HepG2 (cell line): ENCODE data around the gene OS9. TPM values are rescaled to one million over a fixed set of nuclear protein-coding genes. Genes with fewer than 3 reads are reported as not detected.

ENCODE experiments used
- ATAC-seq: fragments of 200-7000 bp; cut with Tn5 transposase; 3 replicates; pipeline ENCODE4 v1.9.1; 2020; ENCODE audit warnings: mild to moderate bottlenecking, moderate library complexity
- BruUV-seq: library from RNA; stranded (reverse); fragments of 400-500 nt; replicated peaks from 2 replicates; lab custom pipeline; 2021; lab: Mats Ljungman, UMichigan
- CTCF ChIA-PET: fragments of 300-600 bp; formaldehyde crosslinking; extraction: SDS; loops from one replicate; lab custom pipeline; 2021; ENCODE audit warnings: low total read pairs, inconsistent platforms, low intra/inter-chr PET ratio; lab: Yijun Ruan, JAX
- POLR2A ChIA-PET: fragments of 350-600 bp; sonication (Branson Sonifier 250); formaldehyde crosslinking; loops from one replicate; lab custom pipeline; 2020; ENCODE audit warnings: antibody characterized with exemption, inconsistent platforms; lab: Yijun Ruan, JAX
- DNase-seq: peaks from one replicate; pipeline ENCODE4 v3.0.0-alpha.2; 2015; ENCODE audit warnings: low spot score
- FAIRE-seq: peaks from 3 replicates; lab custom pipeline; 2011; peaks lifted over from hg19 to GRCh38; lab: Jason Lieb, UNC
- H2AFZ ChIP-seq: one replicate; pipeline ENCODE4 v1.6.1; 2011; ENCODE audit warnings: low read length, inconsistent platforms
- H3K27ac ChIP-seq: fragments of 300-600 bp; 3 replicates; pipeline ENCODE4 v1.8.0; 2011; ENCODE audit warnings: mixed run types, mild to moderate bottlenecking, mixed read lengths, low read length, inconsistent platforms; ENCODE audit not compliant: insufficient read depth; ENCODE audit errors: extremely low read length
- H3K27me3 ChIP-seq, 2 experiments: fragments of 200-600 bp in 1 of 2; 2 replicates in 1 of 2; 3 replicates in 1 of 2; pipeline versions ENCODE4 v1.6.0 to v1.8.0; 2011; ENCODE audit warnings: low read length in 2 of 2, mild to moderate bottlenecking in 2 of 2, moderate library complexity in 2 of 2, inconsistent platforms in 1 of 2; ENCODE audit not compliant: insufficient read depth in 2 of 2, control insufficient read depth in 1 of 2
- H3K36me3 ChIP-seq, 2 experiments: fragments of 200-600 bp in 1 of 2; replicated peaks in 1 of 2; 2 replicates in 1 of 2; 3 replicates in 1 of 2; pipeline versions ENCODE4 v1.5.1 to v1.8.0; 2011; ENCODE audit warnings: low read length in 2 of 2, inconsistent platforms in 1 of 2; ENCODE audit not compliant: insufficient read depth in 2 of 2, control insufficient read depth in 1 of 2
- H3K4me1 ChIP-seq: 2 replicates; pipeline ENCODE4 v1.5.1; 2012; ENCODE audit warnings: low read length, inconsistent platforms; ENCODE audit not compliant: insufficient read depth
- H3K4me2 ChIP-seq: 2 replicates; pipeline ENCODE4 v1.6.0; 2011; ENCODE audit warnings: low read depth, low read length, inconsistent platforms
- H3K4me3 ChIP-seq, 3 experiments: fragments of 200-600 bp in 1 of 3; sonication (generic), shearing (Covaris generic) in 1 of 3; replicated peaks in 1 of 3; 2 replicates each; pipeline ENCODE4 v1.5.1; 2011 to 2016; ENCODE audit warnings: low read length in 3 of 3, inconsistent platforms in 2 of 3, low read depth in 2 of 3, mild to moderate bottlenecking in 2 of 3, control low read depth in 1 of 3, mixed read lengths in 1 of 3; ENCODE audit not compliant: insufficient read depth in 1 of 3
- H3K79me2 ChIP-seq: one replicate; pipeline ENCODE4 v1.6.1; 2011; ENCODE audit warnings: low read length, inconsistent platforms; ENCODE audit not compliant: insufficient read depth
- H3K9ac ChIP-seq: 2 replicates; pipeline ENCODE4 v1.6.0; 2011; ENCODE audit warnings: mild to moderate bottlenecking, low read depth, low read length, inconsistent platforms; ENCODE audit not compliant: insufficient read depth
- H3K9me3 ChIP-seq: 2 replicates; pipeline ENCODE4 v1.5.1; 2012; ENCODE audit warnings: mild to moderate bottlenecking, low read length
- H4K20me1 ChIP-seq: 2 replicates; pipeline ENCODE4 v1.6.0; 2011; ENCODE audit warnings: inconsistent platforms, mild to moderate bottlenecking, low read length, moderate library complexity; ENCODE audit not compliant: insufficient read depth
- CTCF ChIP-seq: sonication (generic); formaldehyde crosslinking; IDR thresholded peaks from 2 replicates; pipeline ENCODE4 v1.5.0; 2020; ENCODE audit warnings: mild to moderate bottlenecking, missing genetic modification reagents, moderate library complexity
- HNRNPLL ChIP-seq: fragments of 200-400 bp; formaldehyde crosslinking; IDR thresholded peaks from 2 replicates; pipeline ENCODE4 v1.6.1; 2017; ENCODE audit warnings: mild to moderate bottlenecking, low read depth, low read length; ENCODE audit not compliant: poor library complexity, severe bottlenecking
- KDM3A ChIP-seq: IDR thresholded peaks from 2 replicates; pipeline ENCODE4 v1.6.1; 2018; ENCODE audit warnings: low read depth, missing compliant biosample characterization
- KMT2A ChIP-seq: sonication (generic); formaldehyde crosslinking; IDR thresholded peaks from 2 replicates; pipeline ENCODE4 v1.4.0; 2020; ENCODE audit warnings: missing genetic modification reagents
- NR0B2 ChIP-seq: sonication (generic); formaldehyde crosslinking; IDR thresholded peaks from 2 replicates; pipeline ENCODE4 v1.4.0; 2020; ENCODE audit warnings: mild to moderate bottlenecking, missing genetic modification reagents
- NR1H2 ChIP-seq: sonication (generic); formaldehyde crosslinking; IDR thresholded peaks from 2 replicates; pipeline ENCODE4 v1.8.1; 2022; ENCODE audit warnings: low read depth, missing genetic modification reagents, borderline replicate concordance
- NR2F6 ChIP-seq, 2 experiments: IDR thresholded peaks; 2 replicates each; pipeline ENCODE4 v1.6.1; 2016; ENCODE audit warnings: antibody characterized with exemption in 1 of 2, mild to moderate bottlenecking in 1 of 2
- PATZ1 ChIP-seq: sonication (generic); formaldehyde crosslinking; IDR thresholded peaks from 2 replicates; pipeline ENCODE4 v1.4.0; 2020; ENCODE audit warnings: missing genetic modification reagents
- PRDM15 ChIP-seq: sonication (generic); formaldehyde crosslinking; IDR thresholded peaks from 2 replicates; pipeline ENCODE4 v1.4.0; 2020; ENCODE audit warnings: missing genetic modification reagents
- SMC3 ChIP-seq: IDR thresholded peaks from 2 replicates; pipeline ENCODE4 v1.6.1; 2011; ENCODE audit warnings: low read length, improper control_type of control experiment
- SMYD3 ChIP-seq: sonication (generic); formaldehyde crosslinking; IDR thresholded peaks from 2 replicates; pipeline ENCODE4 v1.8.1; 2023; ENCODE audit warnings: mild to moderate bottlenecking, missing genetic modification reagents
- ZNF782 ChIP-seq: sonication (generic); formaldehyde crosslinking; IDR thresholded peaks from 2 replicates; pipeline ENCODE4 v1.4.0; 2020; ENCODE audit warnings: missing genetic modification reagents, mild to moderate bottlenecking, borderline replicate concordance
- WGBS: methylation state at CpG from one replicate; pipeline ENCODE4 v1.1.6; 2017; ENCODE audit warnings: low lambda C conversion rate; 5-methylcytosine and 5-hydroxymethylcytosine counted together
- in situ Hi-C: cut with HindIII; loops from 2 replicates; pipeline ENCODE4 v1.10.0; 2017; ENCODE audit warnings: low pct_unique_long_range_greater_than_20kb; ENCODE audit not compliant: extremely low pct_ligation_motif_present
- intact Hi-C: fragments of 100-400 bp; cut with micrococcal nuclease; formaldehyde crosslinking; loops from one replicate; pipeline ENCODE4 v1.10.0; 2022; ENCODE audit not compliant: unreplicated experiment
- polyA plus RNA-seq, 8 experiments: library from polyadenylated mRNA; depleted of rRNA in 3 of 8; stranded (reverse) in 7 of 8; unstranded in 1 of 8; fragments of >200 nt; fragmentation: Illumina TruSeq in 4 of 8; extraction: Trizol in 4 of 8; gene quantifications; 2 replicates each; pipeline versions ENCODE4 v1.2.1 to v1.2.3, GENCODE V29; 2011 to 2016; ENCODE audit warnings: low read depth in 4 of 8, missing spikeins in 1 of 8, mixed read lengths in 1 of 8; ENCODE audit not compliant: insufficient read depth in 1 of 8
- total RNA-seq, 5 experiments: library from RNA; depleted of rRNA; stranded (reverse); fragments of >200 nt; fragmentation: Illumina TruSeq; extraction: Trizol; gene quantifications; 2 replicates each; pipeline ENCODE4 v1.2.3, GENCODE V29; 2016; ENCODE audit warnings: low read depth in 1 of 5

OS9 gene
- total and polyA plus RNA-seq, 2 of the 13 experiments (the other 11 are each of a cell fraction or from before 2014, with no cell fraction given) = 156 to 206 TPM

GRCh38 chr12:57737467-57738460 lies 43.8 kb downstream of the OS9 start:
- 12% methylated on average over 22 of the region's 110 CpGs for WGBS
- Histone ChIP-seq H3K79me2 (no peaks in the 10 kb centered on the region), H3K36me3 (no peaks in the 10 kb centered on the region), H4K20me1 (no peaks in the 10 kb centered on the region), H2AFZ (no peak overlapping the region), H3K4me1 (peaks cover 55% of the 10 kb centered on the region), H3K4me2 (peak overlapping the region; percentile 94), H3K4me3 (peak overlapping the region; percentile 48 to 73 (median 59); a peak in 5 of 6 replicates), H3K27ac (no peak overlapping the region), H3K9ac (no peak overlapping the region), H3K27me3 (peaks cover 12 to 50% of the 10 kb centered on the region in 2 experiments; a peak in 4 of 5 replicates), H3K9me3 (no peaks in the 10 kb centered on the region)
- in situ Hi-C loops = no loop called here
- ChIA-PET POLR2A (interaction anchor here (1.2 kb wide), 1 partner anchor 12 kb away, joined by 5 read pairs; no protein-coding TSS in a partner anchor), CTCF (no interaction called here)
- no peak for DNase-seq
- intact Hi-C loops = loop anchor here (5.0 kb wide), 2 partner anchors 45 to 155 kb away; partner anchors contain the start of gene OS9
- BruUV-seq = no TSS peak
- FAIRE-seq = no peak
- ATAC-seq = peak; percentile 11
- TF ChIP-seq NR2F6 (IDR thresholded peaks at IDR 0.05) (no peak), NR2F6 (CRISPR knock-in tag; IDR thresholded peaks at IDR 0.05) (peak; percentile 46; the same call in 1 of the 2 replicates), SMC3 (no peak), NR0B2 (no peak), HNRNPLL (peak; percentile 38), ZNF782 (CRISPR knock-in tag) (no peak), PATZ1 (peak; percentile 51; the same call in 1 of the 2 replicates), KDM3A (CRISPR knock-in tag) (no peak), PRDM15 (CRISPR knock-in tag) (peak; percentile 55; the same call in 1 of the 2 replicates), KMT2A (CRISPR knock-in tag) (no peak), SMYD3 (CRISPR knock-in tag) (no peak), CTCF (peak; percentile 41), NR1H2 (CRISPR knock-in tag) (no peak)
